Right lobe of liver (tissue), 4 donors: ENCODE data around the gene FMN2.

ENCODE experiments used
- POLR2A ChIP-seq: fragments of 450-650 bp; IDR thresholded peaks from one replicate; pipeline ENCODE4 v1.6.1; 2017; ENCODE audit warnings: antibody characterized with exemption, mild to moderate bottlenecking
- TF ChIP-seq, protein P1 (sequence below), 4 donors: fragments of 200-600 bp in 3 of 4; fragments of 450-650 bp in 1 of 4; IDR thresholded peaks; one replicate each; pipeline versions ENCODE4 v1.5.1 to v1.8.0; 2016 to 2022; ENCODE audit warnings: antibody characterized with exemption in 4 of 4, mild to moderate bottlenecking in 2 of 4
- donor health status: DM: no; HTN: no; CAD: no.
- donor health status: DM: no; HTN: no; CAD: no.
- donor health status: DM: no; HTN: yes; CAD: no.

DNA sequence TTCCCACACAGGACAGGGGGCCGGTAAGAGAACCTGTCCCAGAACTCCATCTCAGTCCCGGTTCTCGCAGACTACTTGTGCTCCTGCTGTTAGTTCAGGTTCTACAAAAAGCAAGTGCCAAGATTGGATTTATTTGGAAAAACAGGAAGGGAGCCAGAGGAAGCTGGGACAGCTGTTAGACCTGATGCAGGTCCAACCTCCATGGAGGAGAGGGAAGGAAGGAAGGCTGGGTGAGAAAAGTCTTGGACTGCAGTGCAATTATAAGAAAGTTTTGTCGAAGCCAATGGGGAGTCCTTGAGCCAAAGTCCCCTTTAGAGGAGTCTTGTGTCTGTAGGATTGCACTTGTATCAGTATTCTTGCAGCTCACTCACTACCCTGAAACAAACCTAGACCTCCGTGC lies 329.1 kb downstream of the FMN2 start:
- TF ChIP-seq, protein P1, sequence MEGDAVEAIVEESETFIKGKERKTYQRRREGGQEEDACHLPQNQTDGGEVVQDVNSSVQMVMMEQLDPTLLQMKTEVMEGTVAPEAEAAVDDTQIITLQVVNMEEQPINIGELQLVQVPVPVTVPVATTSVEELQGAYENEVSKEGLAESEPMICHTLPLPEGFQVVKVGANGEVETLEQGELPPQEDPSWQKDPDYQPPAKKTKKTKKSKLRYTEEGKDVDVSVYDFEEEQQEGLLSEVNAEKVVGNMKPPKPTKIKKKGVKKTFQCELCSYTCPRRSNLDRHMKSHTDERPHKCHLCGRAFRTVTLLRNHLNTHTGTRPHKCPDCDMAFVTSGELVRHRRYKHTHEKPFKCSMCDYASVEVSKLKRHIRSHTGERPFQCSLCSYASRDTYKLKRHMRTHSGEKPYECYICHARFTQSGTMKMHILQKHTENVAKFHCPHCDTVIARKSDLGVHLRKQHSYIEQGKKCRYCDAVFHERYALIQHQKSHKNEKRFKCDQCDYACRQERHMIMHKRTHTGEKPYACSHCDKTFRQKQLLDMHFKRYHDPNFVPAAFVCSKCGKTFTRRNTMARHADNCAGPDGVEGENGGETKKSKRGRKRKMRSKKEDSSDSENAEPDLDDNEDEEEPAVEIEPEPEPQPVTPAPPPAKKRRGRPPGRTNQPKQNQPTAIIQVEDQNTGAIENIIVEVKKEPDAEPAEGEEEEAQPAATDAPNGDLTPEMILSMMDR (IDR thresholded peaks at IDR 0.05): no peak
- TF ChIP-seq POLR2A: no peak
